Renal pelvis (tissue), 4 donors: ENCODE measurements around the gene AWAT1. TPM values are rescaled to one million over a fixed set of nuclear protein-coding genes. Genes with fewer than 3 reads are reported as not detected.
A peak's percentile ranks its signal among the peaks of the same experiment; 100 is the strongest.
"Not testable (repeated sequence)": the region's sequence is repeated elsewhere in the genome, so short reads cannot be mapped to it uniquely, and the experiment has no call there.

Experiments used
- DNase-seq: peaks from one replicate; pipeline ENCODE4 v3.0.0-alpha.2; 2013
- polyA plus RNA-seq, 3 donors: library from polyadenylated mRNA; unstranded; fragments of 120-200 nt; gene quantifications; one replicate each; pipeline ENCODE4 v1.2.1, GENCODE V29; 2013; ENCODE audit not compliant: insufficient read length in 3 of 3

Gene AWAT1
- polyA plus RNA-seq, 3 donors: 0.13 TPM; not detected in 2

GRCh38 chrX:70260104-70260503 lies 25.6 kb downstream of the AWAT1 start, which contains the start of gene P2RY4:
TSS of gene P2RY4 (minus strand) at chrX:70260204. CDS start at chrX:70259624, 580 bp downstream.
- DNase-seq: no peak

DNA sequence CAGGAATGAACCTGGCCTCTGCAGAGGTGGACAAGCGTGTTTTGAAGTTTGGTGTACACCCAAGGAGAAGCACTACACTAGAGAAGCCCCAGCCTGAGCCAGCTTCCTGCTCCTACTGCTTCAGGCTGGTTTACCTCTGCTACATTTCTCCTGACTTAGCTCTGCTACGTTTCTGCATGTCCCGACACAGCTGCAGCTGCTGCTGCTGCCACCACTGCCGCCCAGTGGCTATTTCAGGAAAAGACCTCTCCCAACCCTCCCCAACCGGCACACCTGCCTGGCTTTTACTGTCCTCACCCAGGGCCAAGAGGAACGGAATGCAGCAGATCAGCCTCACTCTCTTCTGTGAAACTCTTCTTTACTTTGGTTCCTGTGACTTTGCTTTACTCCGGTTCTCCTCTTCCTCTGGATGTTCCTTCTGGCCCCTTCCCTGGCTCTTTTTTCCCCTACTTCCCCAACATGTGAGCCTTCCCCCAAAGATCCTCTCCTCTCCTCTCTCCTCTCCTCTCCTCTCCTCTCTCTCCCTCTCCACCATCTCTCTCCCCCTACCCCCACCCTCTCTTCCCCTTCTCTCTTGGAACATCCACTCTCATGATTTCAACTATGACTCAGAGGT lies 28.6 kb downstream of the AWAT1 start:
- DNase-seq: peak; percentile 17

DNA sequence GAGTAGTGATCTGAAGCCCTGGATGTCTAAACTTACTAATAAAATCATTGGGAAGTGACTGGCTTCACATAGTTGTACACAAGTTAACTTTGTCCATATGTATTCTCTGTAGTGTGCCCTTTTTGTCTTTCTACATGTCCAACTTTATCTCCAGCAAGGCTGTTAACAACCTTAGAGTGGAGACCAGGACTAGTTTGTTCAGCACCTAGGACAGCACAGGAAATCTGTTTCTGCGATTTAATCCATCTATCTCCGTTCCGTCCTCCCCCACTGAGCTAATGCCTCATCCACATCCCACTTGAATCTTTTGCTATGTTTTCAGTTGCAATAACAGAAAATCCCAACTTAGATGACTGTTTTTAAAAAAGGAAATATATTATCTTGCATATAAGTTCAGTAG lies 30.3 kb downstream of the AWAT1 start:
- no peak for DNase-seq

GRCh38 chrX:70268034-70268433 lies 33.6 kb downstream of the AWAT1 start, which contains the start of gene ARR3:
TSS of gene ARR3 (plus strand) at chrX:70268334. CDS start at chrX:70269386, 1,052 bp downstream.
- no peak for DNase-seq

GRCh38 chrX:70274029-70274428 lies 39.6 kb downstream of the AWAT1 start:
- DNase-seq: not testable (repeated sequence)

GRCh38 chrX:70279081-70279480 lies 44.6 kb downstream of the AWAT1 start:
- DNase-seq: no peak

DNA sequence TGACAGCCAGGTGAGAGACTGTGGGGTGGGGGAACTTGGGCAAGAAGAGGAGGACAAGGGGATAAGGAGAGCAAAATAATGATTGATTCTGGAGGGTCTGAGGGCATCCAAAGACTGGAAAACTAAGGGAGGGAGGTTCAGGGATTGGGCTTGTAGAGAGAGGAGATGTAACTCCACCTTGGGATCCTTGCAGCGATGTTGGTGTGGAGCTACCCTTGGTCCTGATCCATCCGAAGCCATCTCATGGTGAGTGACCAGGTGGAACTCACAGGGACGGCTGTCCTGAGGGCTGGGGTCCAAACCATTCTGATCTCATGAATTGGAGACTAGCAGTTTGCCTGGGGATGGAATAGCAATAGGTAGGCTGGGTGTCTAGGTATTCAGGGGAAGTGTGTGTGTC lies 46.1 kb downstream of the AWAT1 start:
- no peak for DNase-seq

DNA sequence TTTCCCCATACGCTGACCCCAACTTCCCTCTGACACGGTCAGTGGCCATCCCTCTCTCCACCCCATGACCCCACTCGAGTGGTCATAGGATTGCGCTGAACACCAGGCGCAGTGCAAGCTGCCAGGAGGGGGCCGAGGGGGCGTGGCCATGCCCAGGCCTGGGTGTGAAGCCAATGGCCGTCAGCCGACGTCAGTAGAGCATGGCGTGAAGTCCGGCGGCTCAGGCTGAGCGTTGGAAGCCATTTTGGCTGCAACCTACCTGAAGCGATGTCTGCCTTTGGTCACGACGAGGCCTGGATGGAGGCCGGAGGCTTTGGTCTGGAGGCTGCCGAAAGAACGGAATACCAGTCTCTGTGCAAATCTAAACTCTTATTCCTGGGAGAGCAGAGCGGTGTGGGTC lies 47.5 kb downstream of the AWAT1 start, which contains the start of gene RAB41:
Gene RAB41, plus strand, starts transcription at position 222 of the 400 bp plus-strand sequence. Its CDS starts 46 bp downstream, at position 268.
- DNase-seq: no peak

DNA sequence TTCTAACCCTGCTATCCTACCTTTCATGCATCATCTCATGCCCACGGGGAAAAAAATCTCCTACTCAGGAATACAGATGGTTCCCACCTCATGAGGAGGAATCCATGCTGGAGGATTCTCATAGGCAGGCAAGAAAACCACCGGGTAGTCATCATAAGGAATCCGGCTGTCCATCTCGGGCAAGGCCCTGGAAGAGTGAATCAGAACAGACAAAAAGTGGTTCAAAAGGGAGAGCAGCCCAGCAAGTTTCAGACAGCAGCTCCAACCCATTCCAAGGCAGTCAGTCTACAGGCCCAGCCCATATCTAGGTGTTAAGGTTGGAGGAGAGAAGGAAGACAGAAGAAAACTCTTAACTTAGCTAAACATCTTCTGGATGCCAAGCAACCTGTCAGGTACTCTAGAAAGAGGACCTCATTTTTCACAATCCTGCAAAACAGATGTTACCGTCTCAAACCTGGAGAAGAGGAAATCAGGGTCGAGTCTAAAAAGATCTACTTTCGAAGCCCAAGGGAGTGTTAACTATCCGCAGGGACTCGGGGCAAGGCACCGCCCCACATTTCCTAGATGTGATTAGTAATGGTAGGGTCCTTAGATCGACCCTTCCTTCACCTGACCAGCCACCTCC lies 54.8 kb downstream of the AWAT1 start:
- DNase-seq: no peak

Other genes with a start within 250 kb of the AWAT1 start
- gene AWAT2, start 184.7 kb upstream of the AWAT1 start, polyA plus RNA-seq: not detected
- gene OTUD6A, start 172.2 kb upstream of the AWAT1 start, polyA plus RNA-seq: not detected
- gene IGBP1, start 101.2 kb upstream of the AWAT1 start, polyA plus RNA-seq: 100 to 1,000 TPM in 2 of 3 donors, 10 to 100 TPM in 1; 88.0 to 104 (median 100) TPM
- gene DGAT2L6, start 57.2 kb upstream of the AWAT1 start, polyA plus RNA-seq: under 1 TPM in 1 of 3 donors, not detected in 2; 0.22 TPM
- under 1 TPM; 0.14 to 0.68 (median 0.56) TPM for gene P2RY4, start 25.5 kb downstream of the AWAT1 start, polyA plus RNA-seq
- gene ARR3, start 33.7 kb downstream of the AWAT1 start, polyA plus RNA-seq: 1 to 10 TPM in 2 of 3 donors, under 1 TPM in 1; 0.51 to 1.7 (median 1.4) TPM
- gene RAB41, start 47.5 kb downstream of the AWAT1 start, polyA plus RNA-seq: 1 to 10 TPM in 2 of 3 donors, under 1 TPM in 1; 0.85 to 1.3 (median 1.2) TPM
- 10 to 100 TPM; 48.8 to 59.1 (median 58.5) TPM for gene PDZD11, start 55.3 kb downstream of the AWAT1 start, polyA plus RNA-seq
- 10 to 100 TPM; 17.0 to 20.6 (median 17.7) TPM for gene KIF4A, start 55.4 kb downstream of the AWAT1 start, polyA plus RNA-seq
- gene GDPD2, start 188.7 kb downstream of the AWAT1 start, polyA plus RNA-seq: 1 to 10 TPM; 1.4 to 2.2 (median 2.0) TPM
- gene DLG3, start 210.2 kb downstream of the AWAT1 start, polyA plus RNA-seq: 10 to 100 TPM; 39.3 to 49.1 (median 39.5) TPM